GM23248 (cell line): ENCODE results near the gene CD151. TPM values are rescaled to one million over a fixed set of nuclear protein-coding genes. Genes with fewer than 3 reads are reported as not detected.

Source experiments
- DNase-seq: peaks from one replicate; pipeline ENCODE4 v3.0.0-alpha.2; 2015
- H2AFZ ChIP-seq: fragments of 200-600 bp; sonication (generic); 2 replicates; pipeline ENCODE4 v1.6.1; 2016; ENCODE audit warnings: antibody characterized with exemption
- H3F3A ChIP-seq: fragments of 200-600 bp; sonication (generic); 2 replicates; pipeline ENCODE4 v1.6.1; 2016; ENCODE audit warnings: mild to moderate bottlenecking, antibody characterized with exemption, mixed run types; ENCODE audit not compliant: insufficient read depth
- H3K27ac ChIP-seq: fragments of 200-600 bp; sonication (generic); 2 replicates; pipeline ENCODE4 v1.5.1; 2016; ENCODE audit warnings: mild to moderate bottlenecking
- H3K27me3 ChIP-seq: fragments of 200-600 bp; sonication (generic); replicated peaks from 2 replicates; pipeline ENCODE4 v1.6.1; 2016; ENCODE audit warnings: mild to moderate bottlenecking; ENCODE audit not compliant: insufficient read depth
- H3K36me3 ChIP-seq: fragments of 200-600 bp; sonication (generic); 2 replicates; pipeline ENCODE4 v1.6.1; 2016; ENCODE audit warnings: low read depth, mild to moderate bottlenecking
- H3K4me1 ChIP-seq: fragments of 200-600 bp; sonication (generic); 2 replicates; pipeline ENCODE4 v1.6.1; 2016; ENCODE audit warnings: mild to moderate bottlenecking; ENCODE audit not compliant: insufficient read depth
- H3K4me2 ChIP-seq: fragments of 200-600 bp; sonication (generic); one replicate; pipeline ENCODE4 v1.6.1; 2016; ENCODE audit warnings: mild to moderate bottlenecking; ENCODE audit not compliant: unreplicated experiment
- H3K4me3 ChIP-seq: fragments of 200-600 bp; sonication (generic); 2 replicates; pipeline ENCODE4 v1.5.1; 2016; ENCODE audit warnings: mild to moderate bottlenecking
- H3K79me2 ChIP-seq: fragments of 200-600 bp; sonication (generic); 2 replicates; pipeline ENCODE4 v1.6.1; 2016; ENCODE audit warnings: mild to moderate bottlenecking; ENCODE audit not compliant: insufficient read depth
- H3K9ac ChIP-seq: fragments of 200-600 bp; sonication (generic); 2 replicates; pipeline ENCODE4 v1.6.1; 2016; ENCODE audit warnings: mild to moderate bottlenecking
- H3K9me2 ChIP-seq: fragments of 200-600 bp; sonication (generic); 2 replicates; pipeline ENCODE4 v1.6.1; 2016; ENCODE audit warnings: mixed run types, mild to moderate bottlenecking, moderate library complexity; ENCODE audit not compliant: insufficient read depth
- H3K9me3 ChIP-seq: fragments of 200-600 bp; sonication (generic); one replicate; pipeline ENCODE4 v1.6.1; 2017; ENCODE audit warnings: low read depth
- H4K20me1 ChIP-seq: fragments of 200-600 bp; sonication (generic); 2 replicates; pipeline ENCODE4 v1.6.0; 2016; ENCODE audit not compliant: insufficient read depth
- EZH2 ChIP-seq: fragments of 200-600 bp; sonication (generic); IDR thresholded peaks from 2 replicates; pipeline ENCODE4 v1.6.1; 2018; ENCODE audit warnings: antibody characterized with exemption, mild to moderate bottlenecking; ENCODE audit not compliant: insufficient read depth, poor library complexity, severe bottlenecking
- EZH2phosphoT487 ChIP-seq: fragments of 200-600 bp; sonication (generic); IDR thresholded peaks from 2 replicates; pipeline ENCODE4 v1.6.1; 2018; ENCODE audit warnings: antibody characterized with exemption, moderate library complexity, mild to moderate bottlenecking, low read depth; ENCODE audit not compliant: insufficient read depth
- WGBS, 2 experiments: methylation state at CpG; one replicate each; pipeline ENCODE4 v1.1.6; 2015 to 2017; ENCODE audit warnings: low lambda C conversion rate in 2 of 2, low coverage in 1 of 2; ENCODE audit errors: missing lambda C conversion rate in 2 of 2; 5-methylcytosine and 5-hydroxymethylcytosine counted together
- in situ Hi-C: fragments of 300-500 bp; cut with MboI; formaldehyde crosslinking; loops from 2 replicates; pipeline ENCODE4 v1.15.0; 2020
- polyA plus RNA-seq: library from polyadenylated mRNA; unstranded; fragments of >200 nt; fragmentation: Nextera tagmentation; extraction: Ambion mirVana; gene quantifications from 2 replicates; pipeline ENCODE4 v1.2.1, GENCODE V29; 2016
- total RNA-seq: library from RNA; depleted of rRNA; stranded (reverse); fragments of >200 nt; shearing (Covaris generic); gene quantifications from 2 replicates; pipeline ENCODE4 v1.2.3, GENCODE V29; 2014

Gene CD151
- total and polyA plus RNA-seq, 2 experiments from 2014 or later = 796 to 1,651 TPM

- H3K4me2 ChIP-seq = no peak overlapping the region
- no peaks in the 10 kb centered on the region for H3K9me3 ChIP-seq
- TF ChIP-seq EZH2 = no peak
- no peak for TF ChIP-seq EZH2phosphoT487
- H4K20me1 ChIP-seq = no peaks in the 10 kb centered on the region
- no peak overlapping the region for H3K27ac ChIP-seq
- DNase-seq = no peak
- H3K4me3 ChIP-seq = no peak overlapping the region
- H3K9ac ChIP-seq = no peak overlapping the region
- no peaks in the 10 kb centered on the region for H3F3A ChIP-seq
- no peaks in the 10 kb centered on the region for H3K36me3 ChIP-seq
- no peaks in the 10 kb centered on the region for H3K79me2 ChIP-seq
- no peak overlapping the region for H2AFZ ChIP-seq
- 54 to 58% methylated on average over 10 to 11 of the region's 12 CpGs for WGBS, 2 experiments
- H3K4me1 ChIP-seq = no peaks in the 10 kb centered on the region
- in situ Hi-C loops = no loop called here
- H3K9me2 ChIP-seq = no peaks in the 10 kb centered on the region
- H3K27me3 ChIP-seq = no peaks in the 10 kb centered on the region
Observed at GRCh38 chr11:868802-869201, 36.0 kb downstream of the CD151 start.

DNA sequence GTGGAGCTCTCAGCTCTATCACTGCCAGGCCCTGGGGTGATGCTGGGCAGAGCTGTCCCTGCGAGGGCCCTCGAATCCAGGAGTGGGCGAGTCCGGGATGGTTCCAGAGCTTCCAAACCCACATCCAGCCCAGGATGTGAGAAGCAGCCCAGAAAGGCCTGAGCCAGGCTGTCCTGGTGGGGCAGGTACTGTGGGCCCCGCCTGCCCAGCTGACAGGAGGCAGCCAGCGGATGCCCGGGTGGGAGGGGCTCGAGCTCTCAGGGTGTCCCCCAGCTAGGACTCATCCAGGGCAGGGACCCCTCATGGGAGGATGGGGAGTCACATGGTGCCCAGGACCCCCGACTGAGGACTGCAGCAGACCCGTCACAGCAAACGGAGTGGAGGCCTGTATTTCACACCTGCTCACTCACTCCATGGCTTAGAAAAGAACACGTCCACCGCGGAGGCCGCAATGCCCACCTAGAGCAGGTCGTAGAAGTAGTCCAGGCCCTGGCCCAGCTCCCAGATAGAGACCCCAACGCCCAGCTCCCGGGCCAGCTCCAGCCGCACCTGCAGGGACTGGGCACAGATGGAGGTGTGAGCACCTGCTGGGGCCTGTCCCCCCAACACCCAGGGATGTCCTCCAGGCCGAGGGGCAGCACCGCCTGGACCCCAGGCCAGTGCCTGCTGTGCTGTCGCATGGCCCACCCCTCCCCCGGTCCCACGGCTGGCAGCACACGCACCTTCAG, 36.8 kb downstream of the CD151 start:
- no peak overlapping the region for H3K4me2 ChIP-seq
- WGBS, 2 experiments = 71 to 79% methylated on average over 21 of the region's 25 CpGs
- no peaks in the 10 kb centered on the region for H3K9me2 ChIP-seq
- TF ChIP-seq EZH2phosphoT487 (no peak), EZH2 (no peak)
- in situ Hi-C loops = no loop called here
- DNase-seq = no peak
- no peaks in the 10 kb centered on the region for H3K36me3 ChIP-seq
- H3K4me1 ChIP-seq = no peaks in the 10 kb centered on the region
- no peaks in the 10 kb centered on the region for H3F3A ChIP-seq
- no peak overlapping the region for H2AFZ ChIP-seq
- no peaks in the 10 kb centered on the region for H4K20me1 ChIP-seq
- no peaks in the 10 kb centered on the region for H3K79me2 ChIP-seq
- H3K9ac ChIP-seq = no peak overlapping the region
- H3K27ac ChIP-seq = no peak overlapping the region
- H3K4me3 ChIP-seq = no peak overlapping the region
- H3K27me3 ChIP-seq = no peaks in the 10 kb centered on the region
- no peaks in the 10 kb centered on the region for H3K9me3 ChIP-seq

GRCh38 chr11:870127-870413, 37.3 kb downstream of the CD151 start:
- no peak for DNase-seq
- H3K27me3 ChIP-seq = no peaks in the 10 kb centered on the region

DNA sequence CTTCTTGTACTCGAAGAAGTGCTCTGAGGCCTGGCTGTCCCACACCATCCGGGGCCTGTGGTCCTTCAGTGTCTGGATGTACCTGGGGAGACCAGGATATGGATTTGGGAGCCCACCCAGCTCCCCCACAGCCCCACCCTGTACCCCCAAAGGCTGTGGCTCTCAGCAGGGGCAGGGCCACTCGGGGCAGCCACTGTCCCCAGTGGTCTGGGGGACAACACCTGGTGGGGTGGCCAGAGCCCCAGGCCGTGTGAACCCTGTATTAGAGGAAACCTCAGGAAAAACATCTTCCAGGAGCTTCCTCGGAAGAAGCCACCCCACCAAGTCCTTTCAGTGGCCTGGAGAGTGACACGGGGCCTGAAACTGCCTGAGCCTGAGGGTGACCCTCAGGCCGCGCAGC, 37.7 kb downstream of the CD151 start:
- H3K9ac ChIP-seq = no peak overlapping the region
- in situ Hi-C loops = no loop called here
- no peak overlapping the region for H2AFZ ChIP-seq
- H3K36me3 ChIP-seq = no peaks in the 10 kb centered on the region
- DNase-seq = no peak
- no peak overlapping the region for H3K4me3 ChIP-seq
- no peaks in the 10 kb centered on the region for H3K27me3 ChIP-seq
- no peaks in the 10 kb centered on the region for H3K9me3 ChIP-seq
- H3K9me2 ChIP-seq = no peaks in the 10 kb centered on the region
- H3K4me2 ChIP-seq = no peak overlapping the region
- H3K79me2 ChIP-seq = no peaks in the 10 kb centered on the region
- no peak for TF ChIP-seq EZH2phosphoT487
- TF ChIP-seq EZH2 = no peak
- no peaks in the 10 kb centered on the region for H3K4me1 ChIP-seq
- no peaks in the 10 kb centered on the region for H4K20me1 ChIP-seq
- no peaks in the 10 kb centered on the region for H3F3A ChIP-seq
- WGBS, 2 experiments = 78 to 81% methylated on average over 6 to 8 of the region's 8 CpGs
- H3K27ac ChIP-seq = no peak overlapping the region

More at GRCh38 chr11:870127-870413, 37.3 kb downstream of the CD151 start:
- TF ChIP-seq EZH2 = no peak
- TF ChIP-seq EZH2phosphoT487 = no peak
- WGBS, 2 experiments = 70 to 92% methylated on average over 2 to 5 of the region's 8 CpGs
- no peaks in the 10 kb centered on the region for H3K36me3 ChIP-seq
- no peaks in the 10 kb centered on the region for H4K20me1 ChIP-seq
- H3K27ac ChIP-seq = no peak overlapping the region
- in situ Hi-C loops = no loop called here
- no peak overlapping the region for H3K4me2 ChIP-seq
- H3K9me2 ChIP-seq = no peaks in the 10 kb centered on the region
- H3K4me3 ChIP-seq = no peak overlapping the region
- H3F3A ChIP-seq = no peaks in the 10 kb centered on the region
- no peak overlapping the region for H3K9ac ChIP-seq
- no peaks in the 10 kb centered on the region for H3K4me1 ChIP-seq
- H2AFZ ChIP-seq = no peak overlapping the region
- H3K79me2 ChIP-seq = no peaks in the 10 kb centered on the region
- H3K9me3 ChIP-seq = no peaks in the 10 kb centered on the region
